Measurements from ENCODE around the gene RBM4.

DNA sequence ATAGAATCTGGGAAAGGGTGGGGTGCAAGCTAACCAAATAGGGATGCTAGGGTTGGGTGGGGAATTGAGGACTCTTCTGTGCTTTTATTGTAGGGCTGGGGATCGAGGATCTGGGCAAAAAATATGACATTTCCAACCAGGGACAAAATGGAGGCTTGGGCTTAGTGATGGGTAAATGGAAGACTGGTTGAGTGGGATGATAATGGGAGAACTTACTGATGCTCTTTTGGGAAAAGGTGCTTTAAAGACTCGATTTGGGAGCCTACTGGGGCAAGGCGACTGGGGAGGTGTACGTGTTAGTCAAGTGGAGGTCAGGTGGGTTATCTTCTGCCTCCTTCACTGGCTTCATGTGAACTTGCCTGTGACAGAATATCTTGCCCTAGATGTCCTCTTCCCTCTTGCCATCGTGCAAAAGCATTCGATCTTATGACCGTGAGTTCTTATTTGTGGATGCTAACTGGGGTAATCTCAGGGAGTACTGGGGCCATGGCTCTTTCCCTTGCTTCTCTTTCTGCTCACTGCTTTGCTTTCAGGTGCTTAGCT is 10.4 kb upstream of the RBM4 start:
- TF ChIP-seq CTCF (IDR thresholded peaks at IDR 0.05) (no peak), POLR2A (IDR thresholded peaks at IDR 0.05) (no peak)

Data from adrenal gland (tissue), 5 donors.